NCI-H2107 (cell line): ENCODE results near the gene SATB2.

Experiments used
- DNase-seq: peaks from one replicate; lab custom pipeline; 2025; lab: John Stamatoyannopoulos, UW

Gene SATB2

DNA sequence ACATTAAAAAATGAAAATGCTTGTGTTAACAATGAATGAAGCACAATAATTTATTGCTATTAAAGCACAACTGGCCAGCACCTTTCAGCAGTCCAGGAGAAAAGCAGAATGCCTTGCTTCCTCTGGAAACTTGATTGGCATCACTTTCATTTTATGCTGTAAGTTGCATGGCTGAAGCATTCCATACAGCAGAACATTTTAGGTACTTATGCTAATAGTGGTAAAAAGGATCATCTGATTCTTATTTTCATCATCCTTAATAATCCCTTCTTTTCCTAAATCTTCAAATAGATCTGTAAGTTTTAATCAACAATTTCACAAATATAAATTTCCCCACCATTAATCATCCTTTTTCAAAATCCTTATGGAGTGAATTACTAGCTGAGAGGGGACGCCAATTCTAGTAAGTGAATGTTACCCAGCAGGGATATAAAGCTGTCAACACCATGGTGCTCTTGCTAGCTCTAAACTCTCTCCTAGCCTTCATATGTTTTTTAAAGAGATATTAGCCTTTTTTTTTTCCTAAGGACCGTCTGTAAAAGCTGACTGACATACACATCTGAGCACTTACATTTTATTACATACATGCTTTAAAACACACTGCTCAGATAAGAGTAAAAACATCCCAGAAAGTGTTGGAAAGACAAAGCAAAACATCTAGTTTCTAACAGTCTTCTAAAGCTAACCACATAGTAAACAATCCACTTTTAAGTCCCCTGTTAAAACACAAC is 5.3 kb downstream of the SATB2 start:
- no peak for DNase-seq

DNA sequence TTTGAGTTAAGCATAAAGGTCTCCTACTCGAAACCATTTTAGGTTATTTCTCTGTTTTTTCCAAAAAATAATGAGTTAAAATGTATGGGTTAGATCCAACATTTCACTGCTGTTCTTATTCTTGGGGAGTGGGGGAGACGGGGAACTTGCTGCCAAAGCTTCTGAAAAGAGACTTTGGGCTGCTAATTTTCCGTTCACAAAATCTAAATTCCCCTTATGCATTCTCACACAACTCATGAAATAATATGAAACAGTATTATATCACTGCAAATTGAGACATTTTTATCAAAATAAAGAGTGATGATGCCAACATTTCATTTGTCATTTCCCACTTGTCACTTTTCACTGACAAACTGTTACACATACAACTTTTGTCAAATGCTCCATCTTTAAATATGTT is 7.8 kb downstream of the SATB2 start:
- DNase-seq, result no peak

DNA sequence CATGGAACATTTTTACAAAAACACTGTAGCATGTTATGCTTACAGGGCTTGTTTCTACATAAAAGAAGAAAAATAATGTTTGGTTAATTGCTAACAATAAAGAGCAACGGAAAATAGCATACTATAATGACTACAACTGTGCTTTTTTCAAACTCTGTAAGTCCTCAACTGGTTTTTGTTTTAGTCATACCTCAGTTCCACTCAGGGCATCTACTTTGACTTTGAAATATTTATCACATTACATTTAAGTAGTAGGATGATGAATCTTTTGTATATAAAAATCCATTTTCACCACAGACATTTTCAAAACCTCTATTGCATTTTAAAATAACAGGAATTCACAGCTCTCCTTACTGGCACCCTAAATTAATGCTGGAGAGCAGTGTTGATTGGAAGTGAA is 8.3 kb downstream of the SATB2 start:
- no peak for DNase-seq

DNA sequence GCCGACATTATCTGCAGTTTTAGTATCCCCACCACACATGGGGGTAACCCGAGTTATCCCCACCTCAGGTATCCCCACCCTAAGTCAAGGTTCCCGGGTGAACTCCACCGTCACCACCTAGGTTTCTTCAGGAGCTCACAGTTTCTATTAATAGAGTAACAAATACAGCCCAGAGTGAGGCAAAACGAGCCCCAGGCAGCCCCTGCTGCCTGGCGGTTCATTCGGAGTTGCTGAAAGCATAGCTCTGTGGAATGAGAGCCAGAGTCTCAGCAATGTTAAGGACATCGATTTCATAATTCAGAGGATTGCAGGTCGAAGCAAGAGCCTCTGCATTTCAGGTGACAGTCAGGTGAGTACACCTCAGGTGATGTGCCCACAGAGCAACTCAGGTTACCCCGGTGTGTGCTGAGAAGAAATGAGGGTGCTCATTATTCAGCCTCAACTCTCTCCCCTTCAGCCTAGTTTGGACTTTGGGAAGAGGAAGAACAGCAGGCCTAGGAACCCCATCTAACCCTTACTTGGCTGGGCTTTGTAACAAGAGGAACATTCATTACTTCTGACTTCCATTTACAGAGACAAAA is 10.7 kb downstream of the SATB2 start:
- no peak for DNase-seq

DNA sequence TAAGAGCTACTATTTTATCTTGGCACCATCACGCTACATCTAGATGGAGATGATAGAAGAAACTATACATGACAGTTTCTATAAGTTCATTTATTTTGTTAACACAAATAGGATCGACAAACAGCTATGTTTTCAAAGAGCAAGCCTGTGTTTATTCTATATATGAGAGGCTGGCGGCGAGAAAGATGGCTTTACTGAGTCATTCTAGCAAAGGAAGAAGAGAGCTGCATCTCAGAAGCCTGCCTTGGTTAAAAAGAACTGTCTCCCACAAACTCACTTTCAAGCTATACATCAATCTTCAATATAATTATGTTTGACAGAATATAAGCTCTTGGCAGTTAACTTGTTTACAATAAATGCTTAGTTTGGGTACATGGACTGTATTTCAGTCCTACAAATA is 13.0 kb downstream of the SATB2 start:
- DNase-seq, result no peak

DNA sequence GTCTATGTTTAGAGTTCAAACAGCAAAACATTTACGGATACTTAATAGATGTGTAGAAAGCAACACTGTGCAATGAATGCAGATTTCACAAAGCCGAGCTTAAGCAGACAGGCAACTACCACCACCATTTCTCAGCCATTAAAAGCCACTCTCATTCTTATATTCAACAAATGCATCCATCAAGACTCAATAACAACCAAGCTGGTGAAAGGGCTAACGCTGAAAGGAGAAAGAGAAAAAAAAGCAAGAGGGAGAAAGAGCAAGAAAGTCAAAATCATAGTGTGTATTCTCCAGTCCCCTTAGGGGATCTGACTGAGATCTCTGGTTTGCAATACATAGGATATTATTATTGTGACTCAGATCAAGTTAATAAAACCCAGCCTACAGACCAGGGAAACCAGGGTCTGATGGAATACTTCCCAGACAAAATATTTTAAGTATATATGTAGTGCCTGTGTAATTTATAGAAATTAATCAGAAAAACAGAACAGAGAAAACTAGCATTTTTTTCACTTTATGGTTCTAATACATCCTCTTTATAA is 14.1 kb downstream of the SATB2 start:
- no peak for DNase-seq

DNA sequence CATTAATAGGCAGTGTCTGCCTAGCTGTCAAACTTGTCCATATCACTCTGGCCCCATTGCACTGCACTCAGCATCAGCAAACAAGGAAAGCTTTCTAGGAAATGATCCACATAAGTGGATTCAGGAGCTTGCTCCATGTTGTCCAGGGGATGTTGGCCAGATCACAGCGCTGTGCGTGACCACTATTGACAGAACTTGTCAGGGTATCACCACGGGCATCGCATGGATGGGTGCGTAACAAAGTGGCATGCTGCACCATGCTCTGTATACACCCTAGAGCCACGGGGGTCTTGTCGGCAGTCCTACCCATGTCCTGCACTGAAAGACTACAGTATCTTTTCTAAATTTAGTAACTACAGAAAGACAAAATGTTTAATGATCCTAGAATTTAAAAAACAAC is 15.6 kb downstream of the SATB2 start:
- no peak for DNase-seq

DNA sequence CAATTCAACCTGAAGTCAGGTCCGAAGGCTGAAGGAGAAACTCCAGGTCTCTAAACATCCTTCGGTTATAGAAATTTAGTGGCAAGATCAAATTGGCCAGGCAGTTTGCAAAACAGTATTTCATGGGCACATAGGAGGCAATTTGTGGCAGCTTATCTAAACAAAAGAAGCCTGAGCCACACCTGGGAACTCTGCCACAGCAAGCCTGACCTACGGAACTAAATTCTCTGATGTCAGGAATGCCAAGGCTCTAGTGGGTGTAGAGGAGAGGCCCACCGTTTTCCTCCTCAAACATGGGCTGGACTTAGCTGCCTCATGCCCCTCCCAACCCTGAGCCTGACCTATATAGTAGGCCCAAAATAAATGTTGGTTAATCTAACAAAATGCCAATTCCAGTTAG is 16.0 kb downstream of the SATB2 start:
- no peak for DNase-seq

DNA sequence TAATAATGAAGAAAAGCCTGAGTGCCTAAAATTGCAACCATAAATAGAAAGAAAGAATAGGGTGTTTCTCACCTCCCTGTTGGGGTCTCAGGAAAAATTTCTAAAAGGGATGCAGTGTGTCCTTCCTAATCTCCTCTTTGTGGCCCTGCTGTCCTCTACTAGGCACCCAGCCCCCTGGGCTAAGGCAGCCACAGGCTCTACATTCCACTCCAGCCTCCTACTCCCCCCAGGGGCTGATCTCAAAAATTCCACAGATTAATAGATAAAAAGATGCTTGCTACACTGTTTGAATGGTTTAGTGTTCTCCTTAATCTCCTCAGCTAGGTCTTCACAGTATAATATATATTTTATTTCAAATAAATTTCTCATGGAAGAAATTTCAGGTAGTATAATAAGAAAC is 17.6 kb downstream of the SATB2 start:
- no peak for DNase-seq

DNA sequence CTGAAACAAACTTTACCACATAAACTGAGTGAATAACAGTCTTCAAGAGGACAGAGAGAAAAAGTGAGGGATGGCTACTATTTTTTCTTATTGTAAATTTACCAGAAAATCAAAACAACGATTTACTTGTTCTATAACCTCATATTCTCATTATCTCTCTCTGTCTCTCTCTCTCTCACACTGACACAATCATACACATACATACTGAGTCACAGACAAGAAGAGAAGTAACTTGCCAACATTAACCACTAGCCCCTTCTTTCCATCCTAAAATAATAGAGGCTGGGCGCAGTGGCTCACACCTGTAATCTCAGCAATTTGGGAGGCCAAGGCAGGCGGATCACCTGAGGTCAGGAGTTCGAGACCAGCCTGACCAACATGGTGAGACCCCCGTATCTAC is 18.2 kb downstream of the SATB2 start:
- no peak for DNase-seq

DNA sequence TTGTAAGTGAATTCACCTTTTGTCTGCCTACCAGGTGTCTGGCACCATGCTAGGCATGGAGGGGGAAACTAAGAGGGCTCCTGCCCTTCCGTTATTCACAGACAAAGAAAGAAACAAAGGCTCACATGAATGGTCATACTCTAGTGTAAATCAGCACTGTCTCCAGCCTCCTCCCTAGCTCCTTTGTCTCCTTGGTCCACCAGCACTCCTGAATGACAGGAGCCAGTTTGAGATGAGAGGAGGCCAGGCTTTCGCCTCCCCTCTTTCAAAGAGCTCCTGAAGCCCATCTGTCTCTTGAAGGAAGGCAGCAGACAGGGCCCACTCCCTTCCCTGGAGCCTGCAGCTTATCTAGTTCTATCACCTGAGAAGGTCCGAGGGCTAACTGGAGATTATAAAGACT is 18.7 kb downstream of the SATB2 start:
- DNase-seq, result no peak

DNA sequence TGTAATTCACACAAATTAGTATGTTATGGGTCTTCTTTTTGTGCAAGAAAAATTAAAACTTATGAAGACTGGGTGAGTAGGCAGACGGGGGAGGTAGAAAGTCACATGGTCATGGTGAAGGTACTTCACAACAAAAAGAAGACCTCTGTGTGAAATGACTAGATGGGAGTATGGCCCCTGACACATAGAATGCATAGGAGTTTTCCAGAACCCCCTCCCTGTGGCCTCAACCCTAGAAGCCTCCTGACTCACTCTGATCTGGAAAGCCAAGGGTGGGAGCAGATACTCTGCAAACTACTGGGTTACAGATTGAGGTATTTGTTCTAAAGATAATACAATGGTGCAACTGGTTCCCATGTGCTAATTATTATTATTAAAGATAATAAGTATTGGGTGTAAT is 23.2 kb downstream of the SATB2 start:
- DNase-seq, result no peak

DNA sequence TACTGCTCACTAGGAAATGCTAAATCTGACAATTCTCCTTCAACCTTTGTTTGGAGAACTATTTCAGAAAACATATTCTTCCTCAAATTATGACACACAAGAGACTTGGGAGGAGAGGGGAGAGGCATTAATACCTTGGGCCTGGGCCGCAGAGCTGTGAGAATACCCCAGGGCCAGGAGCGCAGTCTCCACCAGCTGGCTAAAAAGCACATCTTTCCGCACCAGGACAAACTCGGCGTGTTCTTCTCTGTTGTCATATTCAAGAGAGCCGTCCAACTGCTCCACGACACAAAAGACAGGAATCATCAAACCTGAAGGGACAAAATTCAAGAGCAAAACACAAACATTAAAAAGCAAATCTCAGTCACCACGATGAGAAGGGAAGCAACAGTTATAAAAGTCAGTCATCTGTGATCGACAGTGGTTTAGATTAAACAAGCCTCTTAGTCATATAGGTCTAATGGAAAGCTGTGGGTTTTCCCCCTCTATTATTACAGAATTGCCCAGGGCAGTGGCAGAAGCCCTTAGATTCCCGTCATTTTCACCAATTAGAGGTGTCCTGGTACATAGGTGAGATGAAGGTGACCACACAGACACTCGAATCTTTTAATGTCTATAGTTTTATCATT is 24.4 kb downstream of the SATB2 start:
- DNase-seq, result no peak

DNA sequence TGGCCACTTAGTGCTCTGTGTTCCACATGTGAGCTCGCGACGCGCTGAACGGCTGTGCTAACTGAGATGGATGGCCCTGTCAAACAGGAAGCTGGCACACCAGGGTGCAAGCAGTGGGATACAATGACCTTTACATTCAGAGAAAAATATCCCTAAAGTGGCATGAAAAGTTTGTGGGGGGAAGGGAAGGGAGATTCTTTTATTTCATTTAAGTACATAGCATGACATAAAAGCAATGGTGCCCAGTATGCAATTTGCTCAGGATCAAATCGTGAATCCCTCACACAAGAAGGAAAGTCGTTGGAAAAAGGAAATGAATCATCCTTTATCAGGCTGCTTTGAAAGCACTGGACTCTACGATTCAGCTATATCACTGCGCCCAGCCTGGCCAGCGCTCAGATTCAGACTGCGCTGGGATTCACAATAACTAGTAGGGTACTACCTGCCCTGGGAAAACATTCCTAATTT is 26.0 kb downstream of the SATB2 start:
- DNase-seq, result no peak

DNA sequence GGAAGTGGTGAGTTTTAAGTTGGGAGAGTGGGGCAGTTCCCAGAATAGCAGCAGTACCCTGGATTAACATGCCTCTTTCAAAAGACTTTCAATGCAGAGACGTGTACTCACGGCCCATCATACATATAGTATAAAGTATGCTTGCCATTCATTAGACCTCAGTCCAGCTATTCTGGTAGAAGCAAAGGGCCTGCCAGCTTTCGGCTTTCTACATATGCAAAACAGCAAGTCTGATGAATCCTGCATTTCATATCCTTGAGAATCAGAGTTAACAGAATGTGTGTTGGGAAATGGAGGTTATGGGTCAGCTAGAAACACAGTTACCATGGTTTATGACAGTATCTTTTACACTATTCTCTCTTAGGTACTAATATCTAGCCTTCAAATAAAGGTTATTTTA is 27.5 kb downstream of the SATB2 start:
- DNase-seq, result no peak

DNA sequence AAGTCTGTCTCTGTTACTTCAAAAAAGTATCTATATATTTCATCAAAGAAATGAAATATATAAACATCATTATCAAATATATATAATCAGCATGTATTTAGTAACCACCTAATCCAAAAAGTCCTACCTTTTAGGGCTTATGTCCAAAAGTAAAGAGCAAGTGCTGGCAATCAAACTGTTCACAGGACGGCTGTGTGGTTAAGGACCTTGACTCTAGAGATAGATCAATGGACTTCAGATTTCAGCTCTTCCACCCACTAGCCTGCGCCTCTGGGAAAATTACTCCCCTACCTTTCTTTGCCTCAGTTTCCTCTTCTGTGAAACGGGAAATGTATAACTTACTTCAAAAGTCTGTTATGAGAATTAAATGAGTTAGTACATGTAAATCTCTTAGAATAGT is 29.4 kb downstream of the SATB2 start:
- DNase-seq, result no peak

DNA sequence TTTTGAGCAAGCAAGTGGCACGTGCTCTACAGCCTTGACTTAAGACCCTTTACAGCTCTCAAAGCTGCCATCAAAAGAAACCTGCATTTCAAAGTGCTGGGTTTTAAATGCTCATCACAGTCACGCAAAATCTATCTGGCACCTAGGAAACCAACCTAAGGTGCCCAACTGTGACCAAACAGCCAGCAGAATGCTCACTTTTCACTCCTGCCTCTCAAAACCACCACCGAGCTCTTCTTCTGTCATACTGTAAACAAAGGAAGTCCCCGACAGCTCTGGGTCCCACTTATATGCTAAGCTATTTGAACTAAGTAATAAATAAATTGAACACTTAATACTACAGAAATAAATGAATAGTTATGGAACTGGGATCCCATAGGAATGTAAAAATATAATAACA is 33.6 kb downstream of the SATB2 start:
- DNase-seq, result no peak

DNA sequence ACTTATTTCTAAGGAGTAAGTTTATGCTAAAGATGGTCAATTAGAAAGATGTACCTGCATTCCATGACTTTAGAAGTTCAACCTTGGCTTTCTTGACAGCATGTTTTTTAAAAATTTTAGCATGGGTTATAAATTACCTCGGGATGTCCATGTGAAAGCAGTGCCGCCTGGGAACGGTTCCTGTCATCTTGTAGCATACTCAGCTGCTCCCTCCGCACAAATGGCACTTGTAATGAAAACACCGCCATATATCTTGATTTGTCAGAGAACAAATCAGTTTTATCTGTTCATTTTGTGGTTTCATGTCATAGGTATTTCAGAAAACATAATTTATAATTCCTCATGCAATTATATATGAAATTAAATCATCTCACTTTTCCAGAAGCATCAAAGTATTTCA is 38.3 kb downstream of the SATB2 start:
- DNase-seq, result no peak

DNA sequence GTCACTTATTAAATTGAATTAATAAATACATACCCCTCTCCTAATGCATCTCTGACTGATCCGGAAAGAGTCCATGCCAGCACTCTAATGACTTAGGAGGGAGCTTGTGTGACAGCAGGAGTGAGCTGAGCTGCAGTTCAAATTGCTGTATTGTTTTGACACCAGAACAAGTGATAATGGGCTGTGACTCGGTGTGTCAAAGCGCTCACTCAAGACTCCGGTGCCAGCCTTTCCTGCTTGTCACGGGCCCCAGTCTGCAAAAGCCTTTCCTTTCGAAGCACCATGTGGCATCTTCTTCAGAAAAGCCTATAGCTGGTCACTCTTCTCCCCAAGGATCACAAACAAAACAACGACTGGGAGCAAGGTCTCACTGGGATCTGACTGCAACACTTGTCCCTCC is 43.3 kb downstream of the SATB2 start:
- no peak for DNase-seq

DNA sequence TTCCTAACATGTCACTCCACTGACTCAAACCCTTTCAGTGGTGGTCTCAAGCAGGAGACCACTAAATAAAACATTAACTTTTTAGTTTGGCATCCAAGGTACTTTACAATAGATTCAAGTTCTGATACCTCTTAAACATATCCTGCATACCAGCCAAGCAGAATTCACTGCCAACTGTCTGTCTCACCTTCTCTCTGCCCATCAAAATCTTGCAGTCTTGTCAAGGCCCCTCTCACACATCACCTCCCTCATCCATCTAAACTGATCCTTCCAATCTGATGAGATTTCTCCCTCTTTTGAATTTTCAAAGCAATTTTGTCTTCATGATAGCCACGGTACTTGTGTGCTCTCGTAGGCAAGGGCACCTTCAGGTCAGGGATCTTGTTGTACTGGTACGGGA is 43.7 kb downstream of the SATB2 start:
- no peak for DNase-seq

DNA sequence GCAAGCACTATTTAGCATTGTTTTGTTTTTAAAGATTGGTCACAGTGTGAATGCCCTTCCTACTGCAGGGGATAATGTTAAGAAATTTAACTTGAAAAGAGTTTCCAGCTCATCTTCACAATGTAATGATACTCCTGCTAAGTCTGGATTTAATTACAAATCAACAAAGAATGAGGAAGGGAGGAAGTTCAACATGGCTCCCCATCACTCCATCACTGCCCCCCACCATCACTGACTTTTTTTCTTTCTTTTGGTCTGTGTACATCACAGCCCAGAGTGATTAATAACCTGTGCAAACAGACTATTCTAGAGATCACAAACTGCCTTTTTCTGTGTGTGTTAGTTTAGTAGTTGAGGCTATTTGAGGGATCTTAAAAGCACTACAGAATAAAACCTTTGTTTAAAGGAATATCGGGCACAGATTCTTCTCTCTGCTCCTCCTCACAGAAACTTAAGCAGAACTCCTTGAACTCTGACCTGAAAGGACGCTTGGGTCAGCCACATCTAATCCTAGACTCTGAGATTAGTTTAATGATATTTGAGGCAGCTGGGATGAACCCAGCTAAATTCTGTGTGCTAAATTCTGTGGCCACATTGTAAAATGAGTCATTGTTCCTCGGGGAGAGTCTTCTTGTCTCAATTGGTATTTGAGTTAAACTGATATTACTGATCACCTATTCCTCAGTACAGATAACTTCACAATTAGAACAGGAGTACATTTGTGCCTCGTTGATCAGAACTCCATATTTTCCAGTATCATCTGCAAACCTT is 47.8 kb downstream of the SATB2 start:
- no peak for DNase-seq

DNA sequence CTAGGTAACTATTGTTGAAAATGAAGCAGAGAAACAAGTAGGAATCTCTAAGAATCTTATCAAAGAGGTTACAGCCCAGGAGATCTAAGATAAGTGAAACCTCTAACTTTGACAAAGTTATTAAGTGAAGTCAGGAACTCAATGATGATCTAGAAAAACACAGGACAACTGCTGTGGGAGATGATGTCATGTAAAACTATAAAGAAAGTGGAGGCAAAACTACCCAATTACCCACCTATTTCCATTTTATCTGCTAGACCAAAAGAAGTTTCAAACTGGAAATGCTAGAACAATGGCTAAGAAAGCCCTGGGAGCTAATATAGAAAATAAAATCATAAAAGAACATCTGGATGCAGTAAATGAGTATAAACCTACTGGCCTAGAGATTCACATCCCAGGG is 50.3 kb downstream of the SATB2 start:
- DNase-seq, result no peak

DNA sequence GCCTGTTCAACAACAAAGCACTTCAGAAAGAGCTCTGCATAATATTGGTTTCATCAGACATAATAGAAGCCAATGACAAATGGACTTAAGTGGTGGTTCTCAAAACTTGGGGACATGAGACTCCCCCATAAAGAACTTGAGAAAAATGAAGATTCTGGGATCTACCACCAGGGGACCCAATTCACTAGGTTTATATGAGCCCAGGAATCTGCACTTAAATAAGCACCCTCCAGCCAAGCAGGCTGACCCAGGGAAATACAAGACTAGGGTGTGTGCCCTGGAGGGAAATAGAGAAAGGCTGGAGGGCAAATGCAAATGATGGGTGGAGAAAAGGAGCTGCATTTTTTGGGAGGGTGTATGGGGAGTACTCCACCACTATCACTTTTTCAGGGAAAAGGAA is 52.5 kb downstream of the SATB2 start:
- DNase-seq, result no peak
